Measurements from ENCODE around the gene ARRB1. TPM values are rescaled to one million over a fixed set of nuclear protein-coding genes. Genes with fewer than 3 reads are reported as not detected.

The ARRB1 gene
- total and polyA plus RNA-seq, 2 of the 13 experiments (the other 11 are each of a cell fraction or from before 2014, with no cell fraction given) = 22.5 to 35.7 TPM

- TF ChIP-seq PHF8 (CRISPR knock-in tag; IDR thresholded peaks at IDR 0.05) = no peak
- TF ChIP-seq ATF1 (CRISPR knock-in tag; IDR thresholded peaks at IDR 0.05) = no peak
- no peak for TF ChIP-seq ARHGAP35 (CRISPR knock-in tag; IDR thresholded peaks at IDR 0.05; ENCODE audit: borderline replicate concordance)
- no peak for TF ChIP-seq DBP (CRISPR knock-in tag; IDR thresholded peaks at IDR 0.05; ENCODE audit: not compliant biosample characterization)
- TF ChIP-seq ZNF562 (CRISPR knock-in tag; IDR thresholded peaks at IDR 0.05; ENCODE audit: borderline replicate concordance) = no peak
- no peak for TF ChIP-seq CHD4 (IDR thresholded peaks at IDR 0.05; ENCODE audit: borderline replicate concordance, low read length)
- TF ChIP-seq PAWR (CRISPR knock-in tag; IDR thresholded peaks at IDR 0.05; ENCODE audit: borderline replicate concordance) = no peak
- TF ChIP-seq TCF7 (IDR thresholded peaks at IDR 0.05; ENCODE audit: low read depth) = no peak
- TF ChIP-seq BCL3 (CRISPR knock-in tag; IDR thresholded peaks at IDR 0.05) = no peak
- TF ChIP-seq GPBP1L1 (CRISPR knock-in tag; IDR thresholded peaks at IDR 0.05) = no peak
- TF ChIP-seq KLF13 (CRISPR knock-in tag; IDR thresholded peaks at IDR 0.05) = no peak
- no peak for TF ChIP-seq MATR3 (CRISPR knock-in tag; IDR thresholded peaks at IDR 0.05)
- no peak for TF ChIP-seq PRDM4 (CRISPR knock-in tag; IDR thresholded peaks at IDR 0.05; ENCODE audit: borderline replicate concordance)
- no peak for TF ChIP-seq KLF11 (CRISPR knock-in tag; IDR thresholded peaks at IDR 0.05)
- TF ChIP-seq AHR (CRISPR knock-in tag; IDR thresholded peaks at IDR 0.05) = 0 out of 2 replicates have a peak, but pooled peaks have one; percentile 30
- TF ChIP-seq SMARCC2 (IDR thresholded peaks at IDR 0.05) = no peak
- TF ChIP-seq HNF4A (CRISPR knock-in tag; IDR thresholded peaks at IDR 0.05) = no peak
- TF ChIP-seq RFX5 (IDR thresholded peaks at IDR 0.05; ENCODE audit: low read depth, low read length) = no peak
- peak; percentile 30; the same call in 1 of the 2 replicates for TF ChIP-seq ZBTB25 (CRISPR knock-in tag; IDR thresholded peaks at IDR 0.05)
- 0 out of 2 replicates have a peak, but pooled peaks have one; percentile 25 for TF ChIP-seq ZKSCAN8 (CRISPR knock-in tag; IDR thresholded peaks at IDR 0.05; ENCODE audit: borderline replicate concordance)
- TF ChIP-seq HNRNPK (IDR thresholded peaks at IDR 0.05; ENCODE audit: low read depth, low read length, poor library complexity, severe bottlenecking) = no peak
- 0 out of 2 replicates have a peak, but pooled peaks have one; percentile 43 for TF ChIP-seq ZNF160 (CRISPR knock-in tag; IDR thresholded peaks at IDR 0.05)
- TF ChIP-seq ZNF496 (CRISPR knock-in tag; IDR thresholded peaks at IDR 0.05; ENCODE audit: insufficient replicate concordance) = no peak
- TF ChIP-seq HOXD1 (CRISPR knock-in tag; IDR thresholded peaks at IDR 0.05) = no peak
- peak; percentile 62 for TF ChIP-seq TEAD3 (CRISPR knock-in tag; optimal IDR thresholded peaks at IDR 0.05; ENCODE audit: borderline replicate concordance)
These were observed 33.1 kb upstream of the ARRB1 start (continued) for GRCh38 chr11:75384438-75385080.
